ENCODE measurements around the gene THAP3.
A peak's percentile ranks its signal among the peaks of the same experiment; 100 is the strongest.

THAP3 gene

GRCh38 chr1:6613361-6614018 lies 11.2 kb upstream of the THAP3 start, which contains the start of gene PHF13:
TSS of gene PHF13 (plus strand) at chr1:6613731. CDS start at chr1:6614067, 336 bp downstream.
- TF ChIP-seq CTCF (conservative IDR thresholded peaks at IDR 0.05; ENCODE audit: control insufficient read depth, insufficient read depth, low read depth, low read length): no peak
- H3K4me3 ChIP-seq (ENCODE audit: control insufficient read depth, low read depth, low read length): peak within 1 kb of the TSS; percentile 67
- DNase-seq (ENCODE audit: low read depth): peak; percentile 99

GRCh38 chr1:6614019-6614928 lies 10.4 kb upstream of the THAP3 start:
- TF ChIP-seq CTCF (conservative IDR thresholded peaks at IDR 0.05; ENCODE audit: control insufficient read depth, insufficient read depth, low read depth, low read length): no peak
- no peak for DNase-seq (ENCODE audit: low read depth)
- peak overlapping the region; percentile 61 for H3K4me3 ChIP-seq (ENCODE audit: control insufficient read depth, low read depth, low read length)

- peak overlapping the region; percentile 61 for H3K4me3 ChIP-seq (ENCODE audit: control insufficient read depth, low read depth, low read length)
- TF ChIP-seq CTCF (conservative IDR thresholded peaks at IDR 0.05; ENCODE audit: control insufficient read depth, insufficient read depth, low read depth, low read length): no peak
- DNase-seq (ENCODE audit: low read depth): no peak
Observed at GRCh38 chr1:6614929-6615785, 9.5 kb upstream of the THAP3 start.

- no peak overlapping the region for H3K4me3 ChIP-seq (ENCODE audit: control insufficient read depth, low read depth, low read length)
- DNase-seq (ENCODE audit: low read depth): no peak
- TF ChIP-seq CTCF (conservative IDR thresholded peaks at IDR 0.05; ENCODE audit: control insufficient read depth, insufficient read depth, low read depth, low read length): no peak
Observed at GRCh38 chr1:6619045-6619444, 5.6 kb upstream of the THAP3 start.

GRCh38 chr1:6621429-6622391 lies 3.0 kb upstream of the THAP3 start:
- no peak for TF ChIP-seq CTCF (conservative IDR thresholded peaks at IDR 0.05; ENCODE audit: control insufficient read depth, insufficient read depth, low read depth, low read length)
- no peak for DNase-seq (ENCODE audit: low read depth)
- H3K4me3 ChIP-seq (ENCODE audit: control insufficient read depth, low read depth, low read length): no peak overlapping the region
